Stimulated activated naive CD4-positive, alpha-beta T cell treated with Interleukin-2 at 50 U/mL for 16 hours (primary cell): Measurements from ENCODE around the gene SDK1.
"Not testable (repeated sequence)": the region's sequence is repeated elsewhere in the genome, so short reads cannot be mapped to it uniquely, and the experiment has no call there.

ENCODE experiments used
- DNase-seq: peaks from one replicate; lab custom pipeline; 2025; lab: John Stamatoyannopoulos, UW

SDK1 gene

DNA sequence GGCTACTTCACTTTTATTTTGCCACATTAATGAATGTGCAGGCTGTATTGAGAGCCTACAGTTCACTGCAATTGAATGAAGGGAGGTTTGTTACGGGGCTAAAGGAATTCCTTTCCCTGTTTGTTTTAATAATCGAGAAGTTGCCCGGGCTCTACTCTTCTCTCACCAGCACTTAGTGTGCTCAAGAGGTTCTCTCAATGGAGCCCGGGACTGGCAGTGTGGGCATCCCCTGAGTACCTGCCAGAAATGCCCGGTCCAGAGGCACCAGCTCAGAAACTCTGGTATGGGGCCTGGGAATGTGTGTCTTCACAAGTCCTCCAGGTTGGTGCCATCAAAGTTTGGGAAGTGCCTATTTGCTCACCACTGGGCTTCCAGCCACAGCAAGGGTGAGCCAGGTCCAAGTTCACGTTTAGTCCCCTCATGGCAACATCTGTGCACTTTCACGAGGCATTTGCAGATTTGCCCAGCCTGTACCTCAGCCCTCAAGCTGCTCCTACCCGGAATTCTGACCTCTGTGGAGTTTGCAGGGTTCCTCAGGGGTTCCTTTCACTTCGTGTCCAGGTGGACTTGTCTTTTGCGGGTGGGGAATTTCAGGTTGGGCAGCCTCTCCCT lies 622.4 kb downstream of the SDK1 start:
- DNase-seq: no peak

DNA sequence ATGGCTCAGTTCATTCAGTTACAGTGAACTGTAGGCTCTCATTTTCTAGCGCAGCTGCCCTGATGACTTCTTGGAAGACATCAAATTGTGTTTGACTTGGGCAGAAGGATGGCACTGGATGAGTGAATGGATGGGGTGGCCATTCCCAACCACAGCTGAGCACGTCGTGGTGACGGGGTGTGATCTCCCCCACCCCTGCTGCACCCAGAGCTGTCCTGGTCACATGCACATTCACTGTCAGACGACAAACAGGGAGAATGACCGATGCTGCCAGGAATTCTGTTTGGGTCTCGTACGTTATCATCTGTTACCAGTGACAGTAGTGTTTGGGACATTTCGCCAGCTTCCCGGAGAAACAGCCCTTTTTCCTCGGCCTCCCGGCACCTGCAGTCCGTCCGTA lies 623.2 kb downstream of the SDK1 start:
- DNase-seq: no peak

DNA sequence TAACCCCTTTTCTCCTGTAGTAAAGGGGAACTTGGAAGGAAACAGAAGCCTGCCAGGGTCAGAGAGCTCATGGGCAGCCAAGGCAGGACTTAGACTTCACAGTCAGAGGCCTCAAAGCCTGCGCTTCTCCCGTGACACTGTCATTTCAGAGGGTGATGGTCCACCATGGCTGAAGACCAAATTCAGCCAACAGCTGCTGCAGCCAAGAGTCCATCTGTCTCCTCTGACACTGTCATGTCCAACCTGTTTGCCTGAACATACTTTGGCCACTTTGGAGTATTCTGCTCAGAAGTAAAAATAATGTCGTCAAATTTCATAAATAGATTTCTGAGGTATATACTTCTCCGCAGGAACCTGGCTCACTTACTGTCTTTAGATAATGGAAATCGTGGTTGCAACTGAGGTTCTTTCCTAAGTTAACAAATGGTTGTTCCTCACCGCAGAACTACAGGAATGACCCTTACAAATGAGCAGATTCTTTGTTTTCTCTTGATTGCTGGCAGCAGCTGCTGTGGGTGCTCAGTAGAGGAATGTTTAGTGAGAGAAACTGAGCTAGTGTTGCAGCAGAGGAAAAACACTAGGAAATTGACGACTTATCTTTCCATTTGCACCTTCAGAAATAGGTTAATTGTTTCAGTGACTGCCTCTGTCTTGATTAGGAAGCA lies 626.5 kb downstream of the SDK1 start:
- DNase-seq: no peak

DNA sequence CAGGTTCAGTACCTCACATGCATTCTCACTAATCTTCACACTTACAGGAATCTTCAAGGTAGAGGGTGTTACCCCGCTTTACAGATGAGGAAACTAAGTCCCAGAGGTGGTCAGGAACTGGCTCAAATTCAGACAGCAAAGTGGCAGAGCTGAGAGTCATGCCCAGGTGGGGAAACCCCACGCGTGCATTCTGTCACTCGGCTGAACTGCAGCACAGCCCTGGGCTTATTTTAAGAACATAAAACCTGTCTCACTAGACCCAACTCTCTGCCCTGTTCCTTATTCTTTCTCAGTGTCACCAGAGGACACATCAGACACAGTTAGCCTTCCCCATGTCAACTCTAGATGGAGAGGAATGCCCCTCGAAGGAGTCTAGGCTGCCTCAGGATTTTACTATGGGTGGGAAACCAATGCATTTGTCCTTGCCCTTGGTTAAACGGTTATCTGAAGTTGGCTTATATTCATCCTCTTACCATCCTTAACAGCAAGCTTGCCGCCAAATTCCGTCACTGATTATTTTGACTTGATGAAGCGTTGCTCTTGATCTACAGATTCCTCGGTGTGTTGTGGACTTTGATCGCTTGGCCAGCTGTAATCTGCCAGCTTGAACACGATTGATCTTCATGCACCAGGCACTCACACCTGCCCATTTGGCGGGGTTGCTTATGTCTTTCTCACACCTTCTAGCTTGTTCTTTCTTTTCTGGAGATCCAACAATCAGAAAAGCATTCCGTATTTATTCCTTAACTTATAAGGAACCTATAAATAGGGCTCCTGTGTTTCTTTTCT lies 627.9 kb downstream of the SDK1 start:
- DNase-seq: no peak

DNA sequence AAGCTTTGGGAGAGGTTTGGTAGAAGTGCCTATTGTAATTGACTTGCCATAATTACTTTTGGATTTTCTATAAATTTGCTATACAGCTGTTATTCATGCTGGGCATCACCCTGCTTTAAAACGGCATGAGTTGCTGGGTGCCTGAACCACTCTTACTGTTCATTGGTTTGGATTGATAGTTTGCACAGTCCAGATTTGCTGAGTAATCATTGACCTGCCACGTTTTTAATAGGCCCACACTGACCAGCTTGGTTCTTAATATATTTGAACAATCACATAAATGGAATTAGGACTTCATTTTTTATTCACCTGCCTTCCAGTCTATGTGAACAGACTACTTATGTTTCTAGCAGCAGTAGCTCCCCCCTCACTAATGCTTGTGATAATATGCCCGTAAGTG lies 630.8 kb downstream of the SDK1 start:
- no peak for DNase-seq

DNA sequence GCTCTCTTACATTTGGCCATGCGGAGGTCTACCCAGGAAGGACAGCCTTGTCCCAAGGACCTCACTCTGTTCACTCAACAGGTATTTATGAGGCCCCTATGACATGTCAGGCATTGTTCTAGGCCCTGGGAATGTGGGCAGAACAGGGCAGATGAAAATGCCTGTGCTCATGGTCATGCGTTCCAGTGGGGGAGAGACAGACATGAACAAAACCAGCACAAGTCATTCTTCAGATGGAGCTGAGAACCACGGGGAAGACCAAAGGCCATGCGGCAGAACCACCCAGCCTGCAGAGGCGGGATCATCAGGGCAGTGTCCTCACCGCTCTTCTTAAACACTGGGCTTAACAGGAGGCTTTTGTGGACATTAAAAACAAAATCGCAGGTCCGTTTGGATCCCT lies 636.1 kb downstream of the SDK1 start:
- DNase-seq: no peak

DNA sequence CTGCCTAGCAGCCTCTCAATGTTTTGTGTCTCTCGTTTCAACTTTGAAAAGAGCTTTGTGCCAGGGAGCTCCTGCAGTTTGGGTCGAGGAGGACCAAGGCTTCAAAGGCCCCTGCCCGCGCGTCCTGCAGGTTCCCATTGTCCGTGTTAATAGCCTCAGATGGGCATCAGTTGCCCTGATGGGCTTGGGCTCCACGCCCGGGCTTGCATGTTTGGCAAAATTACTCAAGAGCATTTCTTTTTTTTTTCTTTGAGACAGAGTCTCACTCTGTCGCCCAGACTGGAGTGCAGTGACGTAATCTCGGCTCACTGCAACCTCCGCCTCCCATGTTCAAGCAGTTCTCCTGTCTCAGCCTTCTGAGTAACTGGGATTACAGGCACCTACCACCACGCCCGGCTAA lies 636.6 kb downstream of the SDK1 start:
- no peak for DNase-seq

DNA sequence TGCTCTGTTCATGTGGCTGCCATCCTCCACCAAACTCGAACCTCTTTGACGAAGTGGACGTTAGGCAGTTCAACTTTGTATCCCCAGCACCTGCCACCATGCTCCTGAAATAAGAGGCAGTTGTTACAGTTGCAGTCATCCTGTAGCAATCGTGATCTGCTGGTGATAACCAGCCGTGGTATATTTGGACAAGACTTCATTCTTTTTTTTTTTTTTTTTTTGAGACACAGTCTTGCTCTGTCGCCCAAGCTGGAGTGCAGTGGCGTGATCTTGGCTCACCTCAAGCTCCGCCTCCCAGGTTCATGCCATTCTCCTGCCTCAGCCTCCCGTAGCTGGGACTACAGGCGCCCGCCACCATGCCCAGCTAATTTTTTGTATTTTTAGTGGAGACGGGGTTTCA lies 640.7 kb downstream of the SDK1 start:
- DNase-seq: not testable (repeated sequence)

DNA sequence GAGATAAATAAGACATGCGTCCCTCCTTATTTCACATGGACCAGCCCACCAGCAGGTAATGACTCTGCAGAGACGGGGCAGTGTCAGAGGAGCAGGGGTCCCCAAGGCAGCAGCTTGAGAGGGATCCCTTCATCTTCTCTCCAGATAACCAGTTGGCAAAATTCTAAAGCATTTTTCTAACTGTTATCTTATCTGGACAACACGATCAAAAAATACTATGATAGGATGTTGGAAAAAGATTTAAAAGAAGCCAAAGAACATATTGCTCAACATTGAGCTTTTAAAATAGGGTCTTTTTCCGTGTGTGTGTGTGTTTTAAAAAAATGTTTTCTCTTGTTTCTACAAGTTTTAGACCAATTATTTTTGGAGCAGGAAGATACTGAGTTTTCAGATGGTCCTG lies 641.2 kb downstream of the SDK1 start:
- no peak for DNase-seq

DNA sequence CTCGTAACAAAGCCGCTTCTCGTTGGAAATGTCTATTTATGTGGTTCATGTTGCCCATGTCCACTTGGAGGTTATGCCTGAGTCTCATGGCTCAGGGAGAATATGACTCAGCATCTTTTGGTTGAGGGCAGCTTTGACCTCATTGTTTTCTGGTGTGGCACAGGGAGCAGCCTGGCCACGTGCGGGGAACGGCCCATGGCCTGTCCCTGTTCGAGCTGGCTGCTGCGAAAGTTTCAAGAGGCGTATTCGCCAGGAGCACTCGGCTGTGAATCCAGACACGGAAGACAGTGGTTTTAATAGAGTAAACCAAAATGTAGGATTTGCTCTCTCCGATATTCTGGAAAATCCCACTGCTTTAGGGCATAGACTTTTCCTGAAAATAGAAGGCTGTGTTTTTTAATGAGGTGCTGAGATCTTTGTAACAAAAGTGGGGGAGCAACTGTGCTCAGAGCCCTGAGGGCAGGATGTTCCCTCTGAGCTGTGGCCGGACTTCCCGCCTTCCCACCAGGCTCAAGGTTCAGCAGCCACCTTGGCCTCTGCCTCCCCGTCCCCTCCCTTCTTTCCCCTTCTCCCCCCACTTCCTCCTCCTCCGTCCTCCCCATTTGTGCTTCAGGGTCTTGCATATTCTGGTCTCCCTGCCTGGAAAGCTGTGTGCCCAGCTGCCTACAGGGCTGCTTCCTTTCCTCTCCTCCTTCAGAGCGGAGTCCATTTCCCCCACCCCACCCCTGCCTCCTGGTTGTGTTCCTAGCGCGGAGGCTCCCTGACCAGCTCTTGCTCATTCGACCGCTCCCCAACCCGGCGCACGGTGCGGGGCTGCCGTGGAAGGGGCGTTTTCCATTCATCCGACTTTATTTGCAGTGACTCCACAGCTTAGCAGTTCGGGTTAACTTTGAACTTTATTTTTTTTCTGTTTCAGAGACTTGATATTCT lies 642.0 kb downstream of the SDK1 start:
- no peak for DNase-seq

DNA sequence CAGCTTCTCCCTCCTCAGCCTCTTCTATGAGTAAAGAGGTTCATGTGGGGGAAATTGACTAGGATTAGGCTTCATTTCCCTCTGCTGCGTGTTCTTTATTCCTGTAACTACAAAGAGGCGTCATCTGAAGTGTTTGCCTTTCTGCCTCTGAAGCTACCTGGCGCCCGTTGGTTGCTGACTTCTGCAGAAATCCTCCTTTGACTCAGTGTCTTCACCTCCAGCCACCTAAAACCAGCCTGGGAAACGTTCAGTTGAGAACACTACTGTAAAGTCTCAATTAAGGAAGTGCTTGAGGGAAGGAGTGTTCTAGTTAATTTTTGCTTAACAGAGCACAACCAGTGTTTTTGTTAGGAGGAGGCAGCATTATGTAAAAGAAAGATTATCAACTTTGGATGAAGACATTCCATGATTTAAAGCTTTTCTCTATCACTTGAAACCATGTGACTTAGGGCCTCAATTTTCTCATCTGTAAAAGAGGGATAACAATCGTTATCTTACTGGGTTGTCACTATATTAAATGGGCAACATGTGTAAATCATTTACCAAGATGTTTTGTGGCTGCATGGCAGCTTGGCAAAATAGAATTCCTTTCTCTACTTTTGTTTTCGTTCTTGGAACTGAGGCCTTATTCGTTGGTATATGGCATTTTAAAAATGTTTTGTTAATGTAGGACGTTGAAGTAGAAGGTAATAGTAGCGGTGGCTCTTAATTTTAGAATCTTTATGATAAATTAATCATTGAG lies 642.9 kb downstream of the SDK1 start:
- DNase-seq: no peak

DNA sequence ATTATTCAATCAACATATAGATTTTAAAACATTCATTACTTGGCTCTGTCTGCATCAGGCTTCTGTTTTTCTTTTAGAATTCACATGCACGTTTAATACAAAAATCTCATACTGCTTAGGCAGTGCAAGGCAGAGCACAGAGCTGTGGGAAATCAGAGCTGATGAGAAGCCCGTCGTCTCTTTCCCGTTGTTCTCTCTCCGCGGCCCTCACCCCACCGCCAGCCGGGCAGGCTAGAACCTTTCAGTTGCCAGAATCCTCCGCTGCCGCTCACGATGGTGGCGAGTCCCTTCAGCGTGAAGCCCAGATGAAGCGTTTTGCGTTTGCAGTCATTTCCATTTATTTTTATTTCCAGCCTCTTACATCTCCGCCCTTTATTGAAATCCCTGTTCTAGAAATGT lies 648.2 kb downstream of the SDK1 start:
- no peak for DNase-seq

DNA sequence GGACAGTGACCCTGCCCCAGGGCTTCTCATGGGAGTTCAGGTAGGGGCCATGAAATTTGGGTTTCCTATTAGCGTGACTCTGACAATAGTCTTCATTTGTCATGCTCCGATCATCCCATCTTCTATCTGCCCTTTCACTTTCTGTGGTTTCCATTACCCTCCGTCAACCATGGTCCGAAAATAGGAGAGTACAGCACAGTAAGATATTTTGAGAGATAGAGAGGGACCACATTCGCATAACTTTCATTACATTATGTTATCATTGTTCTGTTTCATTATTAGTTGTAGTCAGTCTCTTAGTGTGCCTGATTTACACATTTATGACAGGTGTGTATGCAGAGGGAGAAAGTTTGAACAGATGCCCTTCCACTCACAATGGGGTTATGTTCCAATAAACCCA lies 649.2 kb downstream of the SDK1 start:
- no peak for DNase-seq

DNA sequence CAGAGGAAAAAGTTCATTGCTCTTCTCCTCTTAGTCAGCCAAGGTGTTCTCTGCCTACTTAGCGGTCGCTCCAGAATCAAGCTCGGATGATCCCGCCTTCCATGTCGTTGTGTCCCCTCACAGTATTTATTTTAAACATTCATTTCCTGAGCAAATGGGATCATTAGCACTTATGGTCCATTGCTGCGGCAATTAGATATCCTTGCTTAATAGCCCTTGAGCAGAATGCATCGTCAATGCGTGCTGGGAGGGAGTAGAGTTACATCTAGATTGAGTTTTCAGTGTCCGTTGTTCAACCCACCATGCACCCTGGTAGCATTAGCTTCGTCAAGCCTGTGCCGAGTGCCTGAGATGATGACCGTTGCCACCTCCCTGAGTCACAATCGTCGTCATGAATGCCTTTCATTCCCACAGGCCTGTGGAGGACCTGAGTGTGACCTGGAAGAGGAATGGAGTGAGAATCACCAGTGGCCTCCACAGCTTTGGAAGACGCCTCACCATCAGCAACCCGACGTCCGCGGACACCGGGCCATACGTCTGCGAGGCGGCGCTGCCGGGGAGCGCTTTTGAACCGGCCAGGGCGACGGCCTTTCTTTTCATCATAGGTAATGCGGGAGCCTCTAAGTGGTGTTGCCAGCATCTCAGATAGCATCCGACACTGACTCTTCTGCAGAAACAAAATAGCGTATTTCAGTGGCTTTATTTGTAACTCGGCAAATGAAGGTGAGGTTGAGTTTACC lies 650.4 kb downstream of the SDK1 start:
- DNase-seq: no peak

DNA sequence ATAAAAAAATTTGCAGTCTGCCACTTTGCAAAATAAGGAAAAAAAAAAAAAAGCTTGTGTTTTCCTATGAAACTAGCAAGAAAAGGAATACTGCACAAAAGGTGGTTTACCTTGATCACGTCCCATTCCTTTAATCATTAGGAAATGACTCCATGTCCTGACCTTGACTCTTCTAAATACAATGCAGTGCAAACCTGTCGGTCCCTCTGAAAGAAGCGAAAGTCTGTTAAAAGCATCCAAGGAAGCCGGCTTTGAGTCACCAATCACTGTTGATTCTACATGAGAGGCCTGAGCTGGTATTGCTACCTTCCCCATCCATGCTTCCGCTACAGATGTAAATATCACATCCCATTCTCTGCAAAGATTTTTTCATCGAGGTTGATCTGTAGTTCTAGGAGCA lies 652.1 kb downstream of the SDK1 start:
- no peak for DNase-seq

DNA sequence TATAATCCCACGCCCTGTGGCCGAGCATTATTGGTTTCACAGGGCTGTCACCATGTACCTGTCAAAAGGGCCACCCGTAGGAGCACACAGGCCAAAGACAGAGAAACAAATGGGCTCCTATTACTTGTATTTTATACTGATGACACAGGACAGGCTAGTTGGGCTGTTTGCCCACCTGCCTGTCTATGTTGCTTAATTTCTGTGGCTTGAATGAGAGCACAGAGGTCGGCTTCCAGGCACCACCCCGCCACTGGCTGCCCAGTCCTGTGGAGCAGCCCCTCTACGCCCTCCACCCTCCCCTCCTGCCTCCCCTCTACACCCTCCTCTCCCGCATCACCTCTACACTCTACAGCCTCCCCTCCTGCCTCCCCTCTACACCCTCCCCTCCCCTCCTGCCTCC lies 652.9 kb downstream of the SDK1 start:
- no peak for DNase-seq

DNA sequence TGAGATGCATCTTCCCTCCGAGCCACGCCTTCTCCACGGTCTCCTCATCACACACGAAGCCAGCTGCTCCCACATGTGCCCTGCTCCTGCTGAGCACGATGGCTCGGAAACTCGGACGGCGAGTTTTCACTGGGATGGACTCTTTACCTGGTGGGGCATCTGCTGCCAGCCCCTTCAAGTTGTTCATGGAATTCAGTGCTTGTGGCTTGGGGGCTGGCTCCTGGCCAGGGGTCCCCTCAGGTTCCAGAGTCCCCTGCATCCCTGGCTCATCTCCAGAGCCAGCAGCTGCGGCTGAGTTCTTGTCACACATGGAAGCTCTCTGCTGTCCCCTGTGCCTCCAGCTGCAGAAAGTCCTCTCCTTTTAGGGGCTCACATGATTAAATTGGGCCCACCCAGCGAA lies 654.0 kb downstream of the SDK1 start:
- no peak for DNase-seq

DNA sequence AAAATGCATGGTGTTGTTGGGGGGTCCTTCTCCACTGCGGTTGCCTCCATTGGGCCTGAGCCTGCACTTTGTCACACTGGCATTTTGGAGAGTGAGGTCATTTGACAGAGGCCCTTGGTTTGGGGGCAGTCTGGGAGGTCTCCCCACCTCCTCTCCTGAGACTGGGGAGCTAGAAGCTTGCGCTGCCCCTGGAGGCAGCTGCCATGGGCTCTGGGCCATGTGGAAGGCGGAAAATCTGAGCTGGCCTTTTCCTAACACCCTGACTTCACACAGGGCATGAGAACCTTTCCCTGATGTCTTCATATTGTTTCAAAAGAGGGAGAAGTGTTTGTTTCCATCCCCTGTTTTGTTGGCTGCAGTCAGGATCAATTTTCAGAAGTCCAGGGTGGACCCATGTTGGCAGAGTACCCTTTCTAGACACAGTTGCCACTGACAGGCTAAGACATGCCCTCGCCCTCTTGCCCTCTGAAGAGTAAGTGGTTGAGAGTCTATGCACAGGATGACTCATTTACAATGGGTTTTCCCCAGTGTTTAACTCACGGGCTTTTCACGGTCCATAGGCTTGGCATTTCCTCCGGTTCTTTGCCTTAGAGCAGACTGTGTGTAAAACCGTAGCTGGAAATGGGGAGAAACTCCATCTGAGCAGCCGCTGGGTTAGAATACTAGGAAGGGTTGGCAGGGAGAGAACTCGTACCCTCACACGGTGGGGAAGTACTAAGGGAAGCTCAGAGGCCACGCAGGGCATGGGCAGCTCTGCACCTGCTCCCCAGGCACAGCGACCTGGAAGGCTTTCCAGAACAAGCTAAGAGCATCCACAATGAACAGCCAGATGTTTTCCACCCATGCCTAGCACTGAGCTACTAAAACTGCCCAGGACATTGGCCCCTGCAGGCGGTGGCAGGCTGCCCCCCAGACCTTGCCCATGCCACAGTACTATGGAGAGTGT lies 655.0 kb downstream of the SDK1 start:
- no peak for DNase-seq

DNA sequence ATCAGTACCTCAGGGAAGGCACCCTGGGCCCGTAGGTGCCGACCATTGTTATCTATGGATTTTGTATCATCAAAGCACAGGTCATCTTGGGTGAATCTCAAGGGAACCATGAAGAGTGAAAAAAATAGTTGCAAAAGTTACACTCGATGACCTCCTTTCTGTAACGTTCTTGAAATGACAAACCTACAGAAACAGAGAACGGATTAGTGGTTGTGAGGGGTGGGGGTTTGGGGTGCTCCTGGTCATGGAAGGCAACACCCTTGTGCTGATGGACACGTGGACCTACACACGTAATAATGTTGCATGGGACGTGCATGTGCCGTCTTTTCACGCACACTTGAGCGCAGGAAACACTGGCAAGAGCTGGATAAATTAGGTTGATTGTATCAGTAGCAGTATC lies 655.9 kb downstream of the SDK1 start:
- no peak for DNase-seq
